ENCODE data around the gene PRPSAP1.

DNA sequence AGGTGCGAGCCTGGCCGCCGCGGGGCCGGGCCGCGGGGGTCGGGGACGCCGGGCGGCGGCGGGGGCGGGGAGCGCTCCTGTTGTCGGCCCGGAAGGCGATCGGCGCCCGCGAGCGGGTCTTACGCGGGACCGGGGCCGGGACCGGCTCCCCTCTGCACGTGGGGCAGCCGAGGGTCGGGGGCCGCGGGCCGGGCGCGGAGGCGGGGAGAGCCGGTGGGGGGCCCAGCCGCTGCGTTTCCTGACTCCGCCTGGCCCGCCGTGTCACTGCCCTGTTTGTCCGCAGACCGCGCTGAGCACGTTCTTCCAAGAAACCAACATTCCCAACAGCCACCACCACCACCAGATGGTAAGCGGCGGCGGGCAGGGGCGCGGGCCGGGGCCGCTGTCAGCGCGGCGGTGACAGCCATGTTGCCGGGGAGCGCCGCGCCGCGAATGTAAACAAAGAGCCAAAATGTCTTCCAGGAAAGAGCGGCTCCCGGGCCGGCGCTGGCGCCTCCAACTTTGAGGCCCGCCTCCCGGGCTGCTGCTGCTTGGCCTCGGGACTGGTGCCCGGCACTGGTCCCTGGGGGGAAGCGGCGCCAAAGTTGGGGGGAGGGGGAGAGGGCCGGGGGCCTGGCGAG lies 88.0 kb downstream of the PRPSAP1 start:
- TF ChIP-seq, protein P1, sequence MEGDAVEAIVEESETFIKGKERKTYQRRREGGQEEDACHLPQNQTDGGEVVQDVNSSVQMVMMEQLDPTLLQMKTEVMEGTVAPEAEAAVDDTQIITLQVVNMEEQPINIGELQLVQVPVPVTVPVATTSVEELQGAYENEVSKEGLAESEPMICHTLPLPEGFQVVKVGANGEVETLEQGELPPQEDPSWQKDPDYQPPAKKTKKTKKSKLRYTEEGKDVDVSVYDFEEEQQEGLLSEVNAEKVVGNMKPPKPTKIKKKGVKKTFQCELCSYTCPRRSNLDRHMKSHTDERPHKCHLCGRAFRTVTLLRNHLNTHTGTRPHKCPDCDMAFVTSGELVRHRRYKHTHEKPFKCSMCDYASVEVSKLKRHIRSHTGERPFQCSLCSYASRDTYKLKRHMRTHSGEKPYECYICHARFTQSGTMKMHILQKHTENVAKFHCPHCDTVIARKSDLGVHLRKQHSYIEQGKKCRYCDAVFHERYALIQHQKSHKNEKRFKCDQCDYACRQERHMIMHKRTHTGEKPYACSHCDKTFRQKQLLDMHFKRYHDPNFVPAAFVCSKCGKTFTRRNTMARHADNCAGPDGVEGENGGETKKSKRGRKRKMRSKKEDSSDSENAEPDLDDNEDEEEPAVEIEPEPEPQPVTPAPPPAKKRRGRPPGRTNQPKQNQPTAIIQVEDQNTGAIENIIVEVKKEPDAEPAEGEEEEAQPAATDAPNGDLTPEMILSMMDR (conservative IDR thresholded peaks at IDR 0.05), result no peak
- no peak for TF ChIP-seq EZH2 (IDR thresholded peaks at IDR 0.05; ENCODE audit: low read depth)
